Thyroid gland (tissue), 4 donors: ENCODE results near the gene CLIP1. TPM values are rescaled to one million over a fixed set of nuclear protein-coding genes. Genes with fewer than 3 reads are reported as not detected.
"Not testable (repeated sequence)": the region's sequence is repeated elsewhere in the genome, so short reads cannot be mapped to it uniquely, and the experiment has no call there.

ENCODE experiments used
- DNase-seq, 2 donors: peaks; one replicate each; pipeline ENCODE4 v3.0.0-alpha.2; 2019
- H3K27ac ChIP-seq, 3 donors: fragments of 200-600 bp; sonication (generic); 1 replicate in 2 of 3; 2 replicates in 1 of 3; pipeline ENCODE4 v1.5.1; 2016 to 2019; ENCODE audit warnings: mild to moderate bottlenecking in 1 of 3, moderate library complexity in 1 of 3
- H3K27me3 ChIP-seq: fragments of 200-600 bp; sonication (generic); one replicate; pipeline ENCODE4 v1.5.1; 2019
- H3K36me3 ChIP-seq, 2 donors: fragments of 200-600 bp; sonication (generic); one replicate each; pipeline ENCODE4 v1.5.1; 2016 to 2019
- H3K4me1 ChIP-seq, 2 donors: fragments of 200-600 bp; sonication (generic); one replicate each; pipeline ENCODE4 v1.5.1; 2017 to 2019
- H3K4me3 ChIP-seq, 3 donors: fragments of 200-600 bp; sonication (generic); replicated peaks in 1 of 3; 1 replicate in 2 of 3; 2 replicates in 1 of 3; pipeline ENCODE4 v1.5.1; 2016; ENCODE audit warnings: mild to moderate bottlenecking in 1 of 3
- H3K9me3 ChIP-seq: fragments of 200-600 bp; sonication (generic); one replicate; pipeline ENCODE4 v1.5.1; 2017
- POLR2A ChIP-seq, 2 donors: fragments of 450-650 bp; IDR thresholded peaks; one replicate each; pipeline ENCODE4 v1.6.1; 2017; ENCODE audit warnings: antibody characterized with exemption in 2 of 2, mild to moderate bottlenecking in 2 of 2, moderate library complexity in 1 of 2
- WGBS, 2 donors: methylation state at CpG; one replicate each; pipeline ENCODE4 v1.1.5; 2017; 5-methylcytosine and 5-hydroxymethylcytosine counted together
- intact Hi-C: fragments of 100-400 bp; cut with DNase I; formaldehyde crosslinking; loops from one replicate; pipeline ENCODE4 v1.15.1; 2023
- total RNA-seq, 4 donors: library from RNA; depleted of rRNA; stranded (reverse); fragments of >200 nt; gene quantifications; one replicate each; pipeline ENCODE4 v1.2.3, GENCODE V29; 2016
- TF ChIP-seq, protein P1 (sequence below), 6 experiments: fragments of 200-600 bp in 3 of 6; fragments of 450-650 bp in 3 of 6; sonication (generic) in 3 of 6; IDR thresholded peaks; one replicate each; pipeline ENCODE4 v1.5.1; 2016 to 2019; ENCODE audit warnings: antibody characterized with exemption in 6 of 6, mild to moderate bottlenecking in 2 of 6, inconsistent platforms in 1 of 6, moderate library complexity in 1 of 6

The CLIP1 gene
- total RNA-seq, 4 donors from 2014 or later = 118 to 189 (median 143) TPM

GRCh38 chr12:122381021-122381420, 41.4 kb downstream of the CLIP1 start:
- no peaks in the 10 kb centered on the region for H3K4me1 ChIP-seq
- H3K27me3 ChIP-seq = no peaks in the 10 kb centered on the region
- 85 to 93% methylated on average over 1 of the region's 1 CpG for WGBS, 2 donors
- H3K4me3 ChIP-seq = no peak overlapping the region
- no peak overlapping the region for H3K27ac ChIP-seq
- intact Hi-C loops = no loop called here
- no peaks in the 10 kb centered on the region for H3K9me3 ChIP-seq
- H3K36me3 ChIP-seq = peaks cover 29 to 39% of the 10 kb centered on the region in 2 donors
- no peak for DNase-seq
- no peak for TF ChIP-seq POLR2A (IDR thresholded peaks at IDR 0.05)

GRCh38 chr12:122376751-122377150, 45.7 kb downstream of the CLIP1 start:
- WGBS, 2 donors = 98 to 99% methylated on average over 5 of the region's 5 CpGs
- H3K4me3 ChIP-seq, H3K9me3 ChIP-seq, H3K4me1 ChIP-seq, H3K27ac ChIP-seq, H3K27me3 ChIP-seq, DNase-seq, intact Hi-C loops: not testable (repeated sequence)
- H3K36me3 ChIP-seq = peaks cover 29 to 45% of the 10 kb centered on the region in 2 donors

DNA sequence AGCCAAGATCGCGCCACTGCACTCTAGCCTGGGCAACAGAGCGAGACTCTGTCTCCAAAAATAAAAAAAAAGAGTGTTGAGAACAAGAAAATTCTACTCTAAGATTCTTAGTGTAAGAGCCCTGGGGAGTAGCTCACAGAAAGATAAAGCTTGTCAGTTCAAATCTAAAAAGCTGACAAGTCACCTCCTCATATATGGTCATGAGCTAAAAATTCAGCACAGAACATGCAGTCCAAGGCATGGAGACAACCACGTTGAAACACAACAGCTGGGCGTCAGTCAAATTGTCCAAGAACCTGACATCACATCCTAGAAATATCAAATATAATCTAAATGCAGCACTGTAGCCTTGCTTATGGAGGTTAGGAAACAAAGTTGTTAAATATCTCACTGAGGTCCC, 47.8 kb downstream of the CLIP1 start:
- DNase-seq = no peak
- TF ChIP-seq POLR2A (IDR thresholded peaks at IDR 0.05) = no peak
- TF ChIP-seq, protein P1, sequence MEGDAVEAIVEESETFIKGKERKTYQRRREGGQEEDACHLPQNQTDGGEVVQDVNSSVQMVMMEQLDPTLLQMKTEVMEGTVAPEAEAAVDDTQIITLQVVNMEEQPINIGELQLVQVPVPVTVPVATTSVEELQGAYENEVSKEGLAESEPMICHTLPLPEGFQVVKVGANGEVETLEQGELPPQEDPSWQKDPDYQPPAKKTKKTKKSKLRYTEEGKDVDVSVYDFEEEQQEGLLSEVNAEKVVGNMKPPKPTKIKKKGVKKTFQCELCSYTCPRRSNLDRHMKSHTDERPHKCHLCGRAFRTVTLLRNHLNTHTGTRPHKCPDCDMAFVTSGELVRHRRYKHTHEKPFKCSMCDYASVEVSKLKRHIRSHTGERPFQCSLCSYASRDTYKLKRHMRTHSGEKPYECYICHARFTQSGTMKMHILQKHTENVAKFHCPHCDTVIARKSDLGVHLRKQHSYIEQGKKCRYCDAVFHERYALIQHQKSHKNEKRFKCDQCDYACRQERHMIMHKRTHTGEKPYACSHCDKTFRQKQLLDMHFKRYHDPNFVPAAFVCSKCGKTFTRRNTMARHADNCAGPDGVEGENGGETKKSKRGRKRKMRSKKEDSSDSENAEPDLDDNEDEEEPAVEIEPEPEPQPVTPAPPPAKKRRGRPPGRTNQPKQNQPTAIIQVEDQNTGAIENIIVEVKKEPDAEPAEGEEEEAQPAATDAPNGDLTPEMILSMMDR (IDR thresholded peaks at IDR 0.05) = no peak
- 87 to 91% methylated on average over 5 of the region's 5 CpGs for WGBS, 2 donors
- no peaks in the 10 kb centered on the region for H3K27me3 ChIP-seq
- no peaks in the 10 kb centered on the region for H3K9me3 ChIP-seq
- intact Hi-C loops = no loop called here
- H3K27ac ChIP-seq = no peak overlapping the region
- H3K4me1 ChIP-seq = no peaks in the 10 kb centered on the region
- H3K4me3 ChIP-seq = no peak overlapping the region
- H3K36me3 ChIP-seq = peaks cover 26 to 41% of the 10 kb centered on the region in 2 donors

DNA sequence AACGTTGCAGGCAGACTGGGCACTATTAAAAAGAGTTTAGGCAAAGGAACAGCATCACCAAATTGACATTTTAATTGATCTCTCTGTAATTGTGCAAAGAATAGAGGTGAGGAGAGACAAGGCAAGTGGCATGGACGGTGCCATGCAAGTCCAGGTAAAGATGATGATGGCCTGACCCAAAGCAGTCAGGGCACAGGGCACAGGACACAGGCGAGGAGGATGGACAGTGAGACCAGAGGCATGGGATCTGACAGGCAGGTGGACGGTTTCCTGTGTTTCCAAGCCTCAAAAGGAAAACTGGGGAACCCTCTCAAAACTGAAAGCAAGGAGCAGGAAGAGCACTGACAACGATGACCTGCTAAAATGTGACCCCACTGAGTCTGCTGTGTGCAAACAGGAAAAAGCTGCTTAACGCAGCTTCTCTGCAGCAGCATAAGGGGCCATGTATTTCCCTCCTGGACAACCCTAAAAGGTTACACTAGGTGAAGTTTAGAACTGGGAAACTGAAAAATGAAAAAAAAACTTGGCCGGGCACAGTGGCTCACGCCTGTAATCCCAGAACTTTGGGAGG, 50.9 kb downstream of the CLIP1 start:
- Histone ChIP-seq H3K36me3 (peaks cover 3 to 12% of the 10 kb centered on the region in 2 donors), H3K9me3 (no peaks in the 10 kb centered on the region), H3K27me3 (no peaks in the 10 kb centered on the region), H3K27ac (peak overlapping the region in 1 of 3 donors; percentile 37), H3K4me3 (no peak overlapping the region), H3K4me1 (peaks cover 18 to 21% of the 10 kb centered on the region in 2 donors)
- no peak for TF ChIP-seq POLR2A (IDR thresholded peaks at IDR 0.05)
- TF ChIP-seq, protein P1 (IDR thresholded peaks at IDR 0.05) = no peak
- intact Hi-C loops = no loop called here
- WGBS, 2 donors = 63 to 80% methylated on average over 8 of the region's 8 CpGs
- DNase-seq = no peak

- no peaks in the 10 kb centered on the region for H3K27me3 ChIP-seq
- peak; percentile 30 to 42 for DNase-seq
- intact Hi-C loops = no loop called here
- H3K27ac ChIP-seq = peak overlapping the region; percentile 30 to 81 (median 66)
- H3K36me3 ChIP-seq = peaks cover 0 to 3% of the 10 kb centered on the region in 2 donors
- WGBS, 2 donors = 46 to 49% methylated on average over 10 of the region's 10 CpGs
- H3K9me3 ChIP-seq = no peaks in the 10 kb centered on the region
- H3K4me3 ChIP-seq = no peak overlapping the region
- H3K4me1 ChIP-seq = peaks cover 23 to 36% of the 10 kb centered on the region in 2 donors
- TF ChIP-seq POLR2A (IDR thresholded peaks at IDR 0.05) = no peak
- TF ChIP-seq, protein P1 (IDR thresholded peaks at IDR 0.05) = no peak
These were observed 54.0 kb downstream of the CLIP1 start for GRCh38 chr12:122368361-122369073.

DNA sequence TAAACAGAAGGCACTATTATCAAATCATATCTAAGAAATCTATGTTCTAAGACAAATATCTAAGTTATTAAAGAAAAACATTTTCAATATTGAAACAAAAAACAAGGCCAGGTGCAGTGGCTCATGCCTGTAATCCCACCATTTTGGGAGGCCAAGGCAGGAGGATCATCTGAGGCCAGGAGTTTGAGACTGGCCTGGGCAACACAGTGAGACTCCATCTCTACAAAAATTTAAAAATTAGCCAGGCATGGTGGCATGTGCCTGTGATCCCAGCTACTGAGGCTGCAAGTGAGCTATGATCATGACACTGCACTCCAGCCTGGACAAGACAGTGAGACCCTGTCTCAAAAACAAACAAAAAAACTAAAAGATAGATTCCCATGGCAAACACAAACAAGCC, 54.8 kb downstream of the CLIP1 start:
- intact Hi-C loops = not testable (repeated sequence)
- H3K27ac ChIP-seq = peak overlapping the region in 1 of 3 donors; percentile 81
- H3K4me1 ChIP-seq = peaks cover 23 to 36% of the 10 kb centered on the region in 2 donors

More for the DNA sequence above, 54.8 kb downstream of the CLIP1 start:
- H3K4me3 ChIP-seq, H3K36me3 ChIP-seq, H3K27me3 ChIP-seq, H3K9me3 ChIP-seq, DNase-seq: not testable (repeated sequence)
